AG09309 (cell line): ENCODE results near the gene DNAJC8.

Experiments used
- DNase-seq: peaks from one replicate; pipeline ENCODE4 v3.0.0-alpha.2; 2010; ENCODE audit warnings: low read depth
- H3K4me3 ChIP-seq: 2 replicates; pipeline ENCODE4 v1.5.1; 2011; ENCODE audit warnings: mild to moderate bottlenecking, low read depth, low read length, moderate library complexity; ENCODE audit not compliant: control insufficient read depth
- TF ChIP-seq, protein P1 (sequence below): IDR thresholded peaks from 2 replicates; pipeline ENCODE4 v1.5.1; 2011; ENCODE audit warnings: mild to moderate bottlenecking, low read depth, low read length, inconsistent platforms; ENCODE audit not compliant: insufficient read depth, control insufficient read depth; ENCODE audit errors: missing control alignments

Gene DNAJC8

DNA sequence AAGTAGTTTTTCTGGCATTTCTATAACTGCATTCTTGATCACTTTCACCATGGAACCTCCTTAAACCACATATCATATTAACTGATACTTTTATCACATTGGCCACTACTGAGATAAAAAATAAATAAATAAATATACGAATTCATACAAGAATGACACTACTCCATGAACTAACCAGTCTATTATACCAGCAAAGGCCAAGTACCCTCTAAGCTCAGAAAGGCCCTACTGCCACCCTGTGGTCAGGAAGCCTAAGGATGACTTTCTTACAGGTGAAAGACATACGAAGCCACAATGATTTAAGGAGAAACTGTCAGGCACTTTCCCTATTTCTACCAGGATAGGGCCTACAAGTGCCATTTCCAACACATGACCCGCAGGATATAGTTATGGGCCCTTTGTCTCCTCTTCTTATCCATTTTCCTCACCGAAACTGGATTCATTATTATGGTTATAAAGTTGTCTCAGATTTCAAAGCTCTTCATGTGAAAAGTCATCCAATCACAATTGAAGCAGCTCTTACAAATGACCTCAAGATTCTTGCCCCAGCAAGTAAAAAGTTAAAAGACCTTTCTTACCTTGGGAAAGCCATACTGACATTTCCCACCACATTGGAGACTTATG lies 23.9 kb downstream of the DNAJC8 start:
- DNase-seq = peak; percentile 24
- TF ChIP-seq, protein P1, sequence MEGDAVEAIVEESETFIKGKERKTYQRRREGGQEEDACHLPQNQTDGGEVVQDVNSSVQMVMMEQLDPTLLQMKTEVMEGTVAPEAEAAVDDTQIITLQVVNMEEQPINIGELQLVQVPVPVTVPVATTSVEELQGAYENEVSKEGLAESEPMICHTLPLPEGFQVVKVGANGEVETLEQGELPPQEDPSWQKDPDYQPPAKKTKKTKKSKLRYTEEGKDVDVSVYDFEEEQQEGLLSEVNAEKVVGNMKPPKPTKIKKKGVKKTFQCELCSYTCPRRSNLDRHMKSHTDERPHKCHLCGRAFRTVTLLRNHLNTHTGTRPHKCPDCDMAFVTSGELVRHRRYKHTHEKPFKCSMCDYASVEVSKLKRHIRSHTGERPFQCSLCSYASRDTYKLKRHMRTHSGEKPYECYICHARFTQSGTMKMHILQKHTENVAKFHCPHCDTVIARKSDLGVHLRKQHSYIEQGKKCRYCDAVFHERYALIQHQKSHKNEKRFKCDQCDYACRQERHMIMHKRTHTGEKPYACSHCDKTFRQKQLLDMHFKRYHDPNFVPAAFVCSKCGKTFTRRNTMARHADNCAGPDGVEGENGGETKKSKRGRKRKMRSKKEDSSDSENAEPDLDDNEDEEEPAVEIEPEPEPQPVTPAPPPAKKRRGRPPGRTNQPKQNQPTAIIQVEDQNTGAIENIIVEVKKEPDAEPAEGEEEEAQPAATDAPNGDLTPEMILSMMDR = peak; percentile 77
- H3K4me3 ChIP-seq = no peak overlapping the region

DNA sequence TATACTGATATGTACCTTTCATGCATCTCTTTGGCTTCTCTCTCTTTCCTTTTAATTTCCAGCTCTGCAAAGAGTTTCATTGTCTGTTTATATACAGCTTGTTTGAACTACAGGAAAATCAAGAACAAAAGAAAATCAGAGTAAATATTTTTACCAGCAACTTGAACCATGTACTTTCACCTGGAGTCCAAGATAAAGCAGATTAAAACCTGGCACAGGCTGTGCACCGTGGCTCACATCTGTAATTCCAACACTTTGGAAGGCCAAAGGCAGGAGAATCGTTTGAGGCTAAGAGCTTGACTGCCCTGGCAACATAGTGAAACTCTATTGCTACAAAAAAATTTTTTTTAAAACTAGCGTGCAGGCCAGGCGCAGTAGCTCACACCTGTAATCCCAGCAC lies 27.6 kb downstream of the DNAJC8 start:
- TF ChIP-seq, protein P1 = no peak
- H3K4me3 ChIP-seq = no peak overlapping the region
- no peak for DNase-seq

DNA sequence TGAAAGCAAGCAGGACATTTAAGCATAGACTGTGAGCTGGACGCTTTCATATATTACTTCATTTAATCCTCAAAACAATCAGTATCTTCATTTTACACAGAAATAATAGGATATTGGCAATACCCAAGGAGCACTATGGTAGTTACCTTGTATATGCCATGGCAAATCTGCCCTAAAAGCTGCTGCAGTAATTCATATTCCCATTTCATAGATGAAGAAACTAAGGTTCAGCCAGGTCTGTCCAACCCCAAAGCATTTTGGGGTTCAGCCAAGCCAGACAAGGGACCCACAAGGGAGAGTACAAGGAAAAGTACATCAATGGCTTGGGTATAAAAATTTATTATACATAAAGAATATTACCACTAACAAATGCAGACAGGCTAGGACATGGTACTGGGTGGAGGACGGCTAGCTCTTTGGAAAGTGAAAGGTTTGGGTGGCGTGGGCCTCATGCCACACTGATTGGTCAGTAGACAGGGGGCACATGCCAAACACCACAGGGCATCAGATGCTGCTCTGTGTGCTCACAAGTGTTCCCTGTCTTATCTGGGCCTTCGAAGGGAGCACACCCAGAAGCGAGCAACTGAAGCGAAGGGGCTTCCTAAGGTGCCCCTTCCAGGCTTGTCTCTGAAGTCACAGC lies 32.5 kb downstream of the DNAJC8 start:
- TF ChIP-seq, protein P1 = no peak
- H3K4me3 ChIP-seq = no peak overlapping the region
- DNase-seq = no peak

DNA sequence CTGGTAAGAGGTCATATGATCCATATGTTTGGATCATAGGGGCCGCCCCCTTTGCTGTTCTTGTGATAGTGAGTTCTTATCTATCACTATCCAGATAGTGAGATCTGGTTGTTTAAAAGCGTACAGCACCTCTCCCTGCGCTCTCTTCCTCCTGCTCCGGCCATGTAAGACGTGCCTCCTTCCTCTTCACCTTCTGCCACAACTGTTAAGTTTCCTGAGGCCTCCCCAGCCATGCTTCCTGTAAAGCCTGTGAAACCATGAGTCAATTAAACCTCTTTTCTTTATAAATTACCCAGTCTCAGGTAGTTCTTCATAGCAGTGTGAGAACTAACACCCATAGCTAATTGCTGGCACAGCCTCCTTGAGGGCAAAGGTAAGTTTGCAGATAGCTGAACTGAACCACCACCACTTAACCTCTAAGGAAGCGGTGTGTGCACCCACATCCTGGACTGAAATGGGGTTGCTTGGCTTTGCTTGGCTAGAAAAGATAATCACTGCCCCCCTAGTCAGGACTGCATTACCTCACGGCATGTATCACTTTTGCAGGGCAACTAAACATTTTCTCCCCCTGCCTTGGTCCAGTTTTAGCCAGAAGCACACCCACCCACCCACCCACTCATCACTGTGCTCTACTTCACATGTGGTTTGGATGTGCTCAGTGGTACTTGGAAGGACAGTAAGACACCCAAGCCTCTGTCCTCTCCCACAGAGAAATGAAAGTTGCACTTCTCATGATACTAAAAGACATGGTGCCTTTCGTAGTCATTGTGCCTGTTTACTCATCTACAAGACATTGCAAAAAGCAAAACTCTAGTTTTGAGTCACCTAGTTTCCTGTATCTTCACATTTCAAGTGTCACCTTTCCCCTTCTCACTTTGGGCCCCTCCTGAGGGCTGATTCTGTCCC lies 33.2 kb downstream of the DNAJC8 start:
- TF ChIP-seq, protein P1 = no peak
- no peak for DNase-seq
- H3K4me3 ChIP-seq = no peak overlapping the region

DNA sequence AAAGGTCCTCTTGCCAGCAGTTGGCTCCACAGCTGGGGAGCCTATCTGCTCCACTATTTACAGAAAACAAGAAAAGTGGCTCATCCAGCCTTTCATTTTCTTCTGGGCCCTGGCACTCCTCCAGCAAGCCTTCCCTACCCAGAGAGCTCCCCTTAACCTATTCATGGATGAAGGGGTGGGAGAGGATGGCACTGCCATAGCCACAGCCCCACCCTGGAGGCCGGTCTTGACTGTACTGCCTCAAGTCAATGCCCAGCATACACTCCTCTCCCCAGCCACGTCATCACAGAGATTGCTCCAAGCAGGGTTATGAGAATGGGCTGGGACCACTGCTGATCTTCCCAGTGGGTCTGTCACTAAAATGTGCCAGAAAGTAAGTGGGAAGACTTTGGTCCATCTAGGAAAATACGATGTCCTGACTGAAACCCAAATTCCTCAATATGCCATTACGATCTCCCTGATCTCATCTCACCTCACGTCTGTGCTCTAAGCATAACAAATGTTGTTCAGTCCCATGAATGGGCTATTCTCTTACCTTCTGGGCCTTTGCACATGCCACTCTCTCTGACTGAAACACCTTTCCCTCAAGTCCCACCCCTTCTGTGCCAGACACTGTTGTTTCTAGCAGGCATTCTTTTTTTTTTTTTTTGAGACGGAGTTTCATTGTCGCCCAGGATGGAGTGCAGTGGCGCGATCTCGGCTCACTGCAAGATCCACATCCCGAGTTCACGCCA lies 35.0 kb downstream of the DNAJC8 start:
- no peak overlapping the region for H3K4me3 ChIP-seq
- TF ChIP-seq, protein P1 = no peak
- no peak for DNase-seq

DNA sequence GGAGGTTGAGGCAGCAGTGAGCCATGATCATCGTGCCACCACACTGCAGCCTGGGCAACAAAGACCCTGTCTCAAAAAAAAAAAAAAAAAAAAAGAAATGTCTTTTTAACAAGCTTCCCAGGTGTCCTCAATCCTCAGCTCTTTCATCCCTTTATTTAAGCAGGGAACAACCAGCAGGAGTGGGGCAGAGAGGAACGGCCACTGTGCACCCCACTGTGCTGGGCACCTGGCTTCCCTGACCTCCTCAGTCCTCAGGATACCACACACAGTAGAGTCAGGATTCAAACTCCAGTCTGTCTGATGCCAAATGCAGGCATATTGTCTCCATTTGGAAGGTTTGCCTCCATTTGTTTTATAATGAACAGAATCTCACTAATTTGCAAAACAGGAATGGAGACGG lies 36.5 kb downstream of the DNAJC8 start:
- no peak for DNase-seq
- TF ChIP-seq, protein P1 = no peak
- H3K4me3 ChIP-seq = no peak overlapping the region
